GM23338 (cell line): ENCODE results near the gene FBLIM1. TPM values are rescaled to one million over a fixed set of nuclear protein-coding genes. Genes with fewer than 3 reads are reported as not detected.

Source experiments
- ATAC-seq: fragments of 200-7000 bp; cut with Tn5 transposase; 3 replicates; pipeline ENCODE4 v1.9.1; 2020
- DNase-seq: peaks from one replicate; pipeline ENCODE4 v3.0.0-alpha.2; 2015; ENCODE audit warnings: low spot score
- H2AFZ ChIP-seq: fragments of 200-600 bp; sonication (generic); 2 replicates; pipeline ENCODE4 v1.8.0; 2016; ENCODE audit warnings: antibody characterized with exemption, mild to moderate bottlenecking, moderate library complexity
- H3F3A ChIP-seq: fragments of 200-600 bp; sonication (generic); replicated peaks from 2 replicates; pipeline ENCODE4 v1.8.0; 2017; ENCODE audit warnings: antibody characterized with exemption, mixed run types, low read depth
- H3K27ac ChIP-seq: fragments of 200-600 bp; sonication (generic); 2 replicates; pipeline ENCODE4 v1.6.1; 2016; ENCODE audit warnings: low read depth
- H3K27me3 ChIP-seq: fragments of 200-600 bp; sonication (generic); 2 replicates; pipeline ENCODE4 v1.8.0; 2016; ENCODE audit warnings: mild to moderate bottlenecking, mixed run types, moderate library complexity; ENCODE audit not compliant: insufficient read depth
- H3K36me3 ChIP-seq: fragments of 200-600 bp; sonication (generic); 2 replicates; pipeline ENCODE4 v1.8.0; 2016; ENCODE audit warnings: mild to moderate bottlenecking; ENCODE audit not compliant: insufficient read depth
- H3K4me1 ChIP-seq: fragments of 200-600 bp; sonication (generic); 2 replicates; pipeline ENCODE4 v1.8.0; 2016; ENCODE audit warnings: mild to moderate bottlenecking, moderate library complexity; ENCODE audit not compliant: insufficient read depth
- H3K4me2 ChIP-seq: fragments of 200-600 bp; sonication (generic); 2 replicates; pipeline ENCODE4 v1.7.1; 2017; ENCODE audit warnings: mixed run types
- H3K4me3 ChIP-seq: fragments of 200-600 bp; sonication (generic); 2 replicates; pipeline ENCODE4 v1.6.1; 2016; ENCODE audit warnings: mixed run types
- H3K79me2 ChIP-seq: fragments of 200-600 bp; sonication (generic); replicated peaks from 2 replicates; pipeline ENCODE4 v1.8.0; 2017; ENCODE audit warnings: mild to moderate bottlenecking; ENCODE audit not compliant: insufficient read depth
- H3K9me2 ChIP-seq: fragments of 200-600 bp; sonication (generic); 2 replicates; pipeline ENCODE4 v1.8.0; 2017; ENCODE audit not compliant: insufficient read depth
- H4K20me1 ChIP-seq: fragments of 200-600 bp; sonication (generic); replicated peaks from 2 replicates; pipeline ENCODE4 v1.8.0; 2017; ENCODE audit warnings: mild to moderate bottlenecking; ENCODE audit not compliant: insufficient read depth
- H3K27ac Mint-ChIP-seq: 2 replicates; pipeline ENCODE4 v1.8.0; 2020; ENCODE audit warnings: inconsistent platforms, mild to moderate bottlenecking, moderate library complexity, mixed read lengths
- H3K27me3 Mint-ChIP-seq: 3 replicates; pipeline ENCODE4 v1.8.0; 2022; ENCODE audit warnings: low read depth, mild to moderate bottlenecking, moderate library complexity, mixed read lengths, inconsistent platforms; ENCODE audit not compliant: insufficient read depth, poor library complexity
- H3K36me3 Mint-ChIP-seq: 3 replicates; pipeline ENCODE4 v1.8.0; 2021; ENCODE audit warnings: low read depth, mild to moderate bottlenecking, inconsistent platforms, moderate library complexity, mixed read lengths
- H3K4me1 Mint-ChIP-seq: 3 replicates; pipeline ENCODE4 v1.8.0; 2020; ENCODE audit warnings: mild to moderate bottlenecking, inconsistent platforms, mixed read lengths
- H3K4me3 Mint-ChIP-seq: 3 replicates; pipeline ENCODE4 v1.8.0; 2021; ENCODE audit warnings: moderate library complexity, mild to moderate bottlenecking, inconsistent platforms, mixed read lengths
- H3K9me3 Mint-ChIP-seq: 3 replicates; pipeline ENCODE4 v1.8.0; 2020; ENCODE audit warnings: moderate library complexity, mild to moderate bottlenecking, inconsistent platforms, mixed read lengths
- CREB1 ChIP-seq: fragments of 250-450 bp; sonication (Bioruptor Pico); IDR thresholded peaks from 2 replicates; pipeline ENCODE4 v1.5.0; 2020; ENCODE audit warnings: low read depth, mild to moderate bottlenecking, moderate library complexity
- CTCF ChIP-seq, 2 experiments: fragments of 200-600 bp in 1 of 2; sonication (generic) in 1 of 2; conservative IDR thresholded peaks; 2 replicates each; pipeline versions ENCODE4 v1.5.1 to v1.6.1; 2016 to 2017; ENCODE audit warnings: antibody characterized with exemption in 2 of 2, low read depth in 2 of 2, mild to moderate bottlenecking in 2 of 2, moderate library complexity in 1 of 2
- ETS1 ChIP-seq: IDR thresholded peaks from 2 replicates; pipeline ENCODE4 v1.6.1; 2016; ENCODE audit warnings: antibody characterized with exemption
- EZH2 ChIP-seq: fragments of 200-600 bp; sonication (generic); IDR thresholded peaks from one replicate; pipeline ENCODE4 v1.8.0; 2017; ENCODE audit warnings: antibody characterized with exemption, mild to moderate bottlenecking, low read depth; ENCODE audit not compliant: unreplicated experiment
- EZH2phosphoT487 ChIP-seq: fragments of 200-600 bp; sonication (generic); IDR thresholded peaks from one replicate; pipeline ENCODE4 v1.8.1; 2018; ENCODE audit warnings: antibody characterized with exemption; ENCODE audit not compliant: unreplicated experiment
- JUNB ChIP-seq: IDR thresholded peaks from one replicate; pipeline ENCODE4 v1.6.1; 2016; ENCODE audit warnings: antibody characterized with exemption; ENCODE audit not compliant: unreplicated experiment
- NANOG ChIP-seq: IDR thresholded peaks from 2 replicates; pipeline ENCODE4 v1.6.1; 2016; ENCODE audit warnings: antibody characterized with exemption, borderline replicate concordance
- POLR2AphosphoS5 ChIP-seq: IDR thresholded peaks from 2 replicates; pipeline ENCODE4 v1.6.1; 2016; ENCODE audit warnings: antibody characterized with exemption, low read depth
- STAT1 ChIP-seq: IDR thresholded peaks from one replicate; pipeline ENCODE4 v1.6.1; 2016; ENCODE audit warnings: antibody characterized with exemption; ENCODE audit not compliant: unreplicated experiment
- ZNF114 ChIP-seq: fragments of 250-450 bp; sonication (Bioruptor Pico); IDR thresholded peaks from 2 replicates; pipeline ENCODE4 v1.5.0; 2020; ENCODE audit warnings: mild to moderate bottlenecking, moderate library complexity
- ZNF331 ChIP-seq: fragments of 250-450 bp; sonication (Bioruptor Pico); IDR thresholded peaks from 2 replicates; pipeline ENCODE4 v1.5.0; 2020; ENCODE audit warnings: low read depth, mild to moderate bottlenecking, moderate library complexity
- ZNF462 ChIP-seq: fragments of 250-450 bp; sonication (Bioruptor Pico); IDR thresholded peaks from 2 replicates; pipeline ENCODE4 v1.5.0; 2020; ENCODE audit warnings: mild to moderate bottlenecking, moderate library complexity
- polyA plus RNA-seq: library from polyadenylated mRNA; unstranded; fragments of >200 nt; fragmentation: Nextera tagmentation; extraction: Ambion mirVana; gene quantifications from 2 replicates; pipeline ENCODE4 v1.2.1, GENCODE V29; 2016
- total RNA-seq: library from RNA; depleted of rRNA; stranded (reverse); fragments of >200 nt; shearing (Covaris generic); gene quantifications from 2 replicates; pipeline ENCODE4 v1.2.3, GENCODE V29; 2014

The FBLIM1 gene
- total and polyA plus RNA-seq, 2 experiments from 2014 or later, result 41.7 to 81.7 TPM

GRCh38 chr1:15727866-15728534 lies 30.6 kb upstream of the FBLIM1 start (continued):
- no peak for TF ChIP-seq ZNF114 (CRISPR knock-in tag)
- no peak for TF ChIP-seq NANOG
- no peak for TF ChIP-seq EZH2phosphoT487
- no peak for TF ChIP-seq EZH2
- TF ChIP-seq CTCF (conservative IDR thresholded peaks at IDR 0.05; ENCODE audit: low read depth in 2 of 2), result no peak

GRCh38 chr1:15728937-15729657 lies 29.5 kb upstream of the FBLIM1 start:
- no peak overlapping the region for H2AFZ ChIP-seq
- H3K9me2 ChIP-seq, result no peaks in the 10 kb centered on the region
- no peaks in the 10 kb centered on the region for H3K36me3 ChIP-seq
- H3K4me3 ChIP-seq, result no peak overlapping the region
- ATAC-seq (no peak), DNase-seq (no peak)
- Mint-ChIP-seq H3K27ac (no peak overlapping the region), H3K4me3 (no peak overlapping the region), H3K27me3 (peaks cover 12% of the 10 kb centered on the region), H3K36me3 (peaks cover 37% of the 10 kb centered on the region), H3K9me3 (no peaks in the 10 kb centered on the region), H3K4me1 (no peaks in the 10 kb centered on the region)
- H3K4me1 ChIP-seq, result no peaks in the 10 kb centered on the region
- H3F3A ChIP-seq, result no peaks in the 10 kb centered on the region
- H3K4me2 ChIP-seq, result no peak overlapping the region
- H3K79me2 ChIP-seq, result no peaks in the 10 kb centered on the region
- H4K20me1 ChIP-seq, result no peaks in the 10 kb centered on the region
- H3K27ac ChIP-seq, result no peak overlapping the region
- H3K27me3 ChIP-seq, result no peaks in the 10 kb centered on the region
- TF ChIP-seq JUNB, result no peak
- TF ChIP-seq ZNF462, result no peak
- no peak for TF ChIP-seq NANOG
- no peak for TF ChIP-seq CTCF (conservative IDR thresholded peaks at IDR 0.05; ENCODE audit: low read depth in 2 of 2)
- no peak for TF ChIP-seq CREB1 (CRISPR knock-in tag)
- TF ChIP-seq POLR2AphosphoS5, result no peak
- TF ChIP-seq EZH2, result no peak
- no peak for TF ChIP-seq ZNF331
- TF ChIP-seq ZNF114 (CRISPR knock-in tag), result no peak
- TF ChIP-seq STAT1, result no peak
- TF ChIP-seq ETS1, result no peak
- TF ChIP-seq EZH2phosphoT487, result no peak
